HuH-7.5 (cell line): ENCODE results near the gene TROAP.
"Not testable (repeated sequence)": the region's sequence is repeated elsewhere in the genome, so short reads cannot be mapped to it uniquely, and the experiment has no call there.

ENCODE experiments used
- DNase-seq: peaks from one replicate; pipeline ENCODE4 v3.0.0; 2011; ENCODE audit warnings: low spot score

TROAP gene

DNA sequence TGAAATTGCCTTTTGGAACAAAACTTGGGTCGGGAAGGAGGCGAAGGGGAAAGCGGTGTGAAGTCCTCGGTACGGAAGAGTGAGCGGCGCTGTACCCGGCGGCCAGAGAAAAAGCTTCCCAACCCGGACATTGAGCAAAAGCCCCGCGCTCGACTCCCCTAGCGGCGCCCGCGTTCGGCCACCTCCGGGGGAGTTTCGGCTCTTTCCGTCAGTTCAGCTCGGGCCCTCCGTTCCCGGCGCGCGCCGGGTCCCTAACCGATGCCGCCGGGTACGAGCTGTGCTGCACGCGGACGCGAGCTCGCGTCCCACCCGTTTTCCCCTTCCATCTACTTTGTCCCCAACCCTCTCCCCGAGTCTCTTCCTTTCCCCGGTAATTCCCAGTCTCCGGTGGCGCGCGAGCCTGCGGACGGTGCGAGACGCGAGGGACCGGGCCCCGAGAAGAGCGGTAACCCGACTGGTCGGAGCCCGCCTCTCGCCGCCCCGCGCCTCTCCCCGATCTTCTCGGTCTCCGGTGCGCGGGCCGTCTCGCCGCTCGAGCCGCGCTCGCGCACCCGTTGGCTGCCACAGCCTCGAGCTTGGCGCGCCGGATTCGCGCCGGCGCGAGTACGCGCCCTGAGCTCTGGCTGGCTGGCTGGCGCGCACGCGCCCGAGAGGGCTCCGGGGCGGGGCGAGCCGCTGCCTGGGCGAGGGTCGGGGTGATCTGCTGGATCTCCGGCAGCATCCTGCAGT lies 43.8 kb downstream of the TROAP start:
- peak; percentile 93 for DNase-seq

DNA sequence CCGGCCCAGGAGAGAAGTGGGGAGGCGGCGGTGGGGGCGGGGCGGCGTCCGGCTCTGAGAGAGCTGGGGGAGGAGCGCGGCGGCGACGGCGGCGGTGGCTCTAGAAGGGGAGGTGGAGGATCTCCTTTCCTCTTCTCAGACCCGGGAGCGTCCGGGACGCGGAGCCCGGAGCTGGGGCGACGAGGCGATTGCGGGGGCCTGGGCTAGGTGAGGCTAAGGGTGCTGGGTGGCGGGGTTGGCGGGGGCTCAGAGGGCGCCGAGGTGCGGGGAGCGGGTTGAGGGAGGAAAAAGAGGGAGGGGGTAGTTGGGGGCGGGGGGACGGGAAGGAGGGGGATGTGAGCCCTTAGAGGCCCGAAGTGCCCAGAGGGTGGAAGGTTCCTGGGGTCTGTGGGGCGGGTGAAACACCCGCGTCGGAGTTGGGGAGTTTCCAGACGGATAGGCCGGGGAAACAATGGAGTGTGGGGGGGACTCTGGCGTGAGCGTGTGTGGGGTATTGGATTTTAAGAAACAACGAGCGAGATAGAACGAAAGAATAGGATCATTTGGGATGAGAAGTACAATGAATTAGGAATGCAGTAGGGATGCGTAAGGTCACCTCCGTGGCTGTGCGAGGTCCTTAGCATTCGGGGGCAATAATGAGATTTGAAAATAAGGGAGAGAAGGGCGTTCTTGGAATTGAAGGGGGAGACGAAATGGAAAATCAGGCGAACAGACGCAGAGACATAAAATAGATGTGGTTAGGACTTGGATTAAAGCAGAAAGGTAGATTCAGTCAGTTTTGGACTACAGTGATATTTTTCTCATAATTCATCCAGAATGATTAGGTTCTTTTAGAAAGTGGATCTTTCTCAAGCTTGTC lies 44.6 kb downstream of the TROAP start, which contains the start of gene SPATS2:
Gene SPATS2 (plus strand): TSS at position 82 of the 859 bp plus-strand sequence. CDS start 93,551 bp downstream, outside the sequence.
- peak; percentile 47 for DNase-seq

DNA sequence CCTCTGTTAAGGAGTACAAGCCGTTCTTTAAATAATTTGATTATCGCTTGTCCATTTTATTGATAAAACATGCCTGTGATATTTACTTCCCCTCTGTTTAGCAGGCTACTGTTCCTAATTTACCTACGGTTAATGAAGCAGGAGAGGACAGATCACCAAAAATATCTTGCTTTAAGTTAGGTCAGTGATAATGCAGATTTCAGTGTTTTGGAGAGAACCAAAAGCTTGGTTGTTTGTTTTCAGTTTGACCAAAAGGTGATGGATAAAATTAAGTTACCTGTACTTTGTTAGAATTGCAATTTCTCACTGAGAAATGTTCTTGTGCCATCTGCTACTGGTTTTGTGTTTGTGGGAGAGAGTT lies 45.2 kb downstream of the TROAP start:
- no peak for DNase-seq

DNA sequence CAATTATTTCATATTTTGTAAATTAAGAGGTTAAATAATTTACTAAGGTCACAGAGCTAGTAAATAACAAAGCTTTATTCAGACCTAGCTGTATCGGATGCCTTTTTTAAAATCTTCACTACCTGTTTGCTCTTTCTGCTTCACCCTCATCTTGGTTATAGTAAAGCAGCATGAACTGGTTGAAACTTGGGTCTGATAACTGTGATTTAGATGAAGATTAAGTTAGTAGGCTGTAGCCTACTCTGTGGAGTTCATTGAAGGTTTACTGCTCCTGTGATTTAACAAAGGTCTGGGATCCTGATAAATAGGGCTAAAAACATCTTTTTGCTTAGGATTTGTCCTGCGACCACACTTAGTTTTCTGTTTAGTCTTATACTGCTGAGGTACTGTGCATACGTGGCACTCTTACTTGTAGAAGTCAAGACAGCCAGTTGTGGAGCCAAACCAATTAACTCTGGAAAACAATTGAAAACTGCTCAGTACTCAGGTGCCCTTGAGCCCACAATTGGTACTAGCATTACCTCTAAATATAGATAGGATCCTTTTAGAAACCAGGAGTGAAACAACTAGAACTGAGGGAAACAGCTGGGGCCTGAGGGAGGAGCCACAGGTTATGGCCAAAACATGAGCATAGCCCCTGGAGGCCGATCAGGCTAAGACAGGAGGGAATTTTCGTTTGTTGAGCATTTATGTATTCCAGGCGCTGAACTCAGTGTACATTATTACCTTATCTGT lies 46.5 kb downstream of the TROAP start:
- DNase-seq: peak; percentile 54

DNA sequence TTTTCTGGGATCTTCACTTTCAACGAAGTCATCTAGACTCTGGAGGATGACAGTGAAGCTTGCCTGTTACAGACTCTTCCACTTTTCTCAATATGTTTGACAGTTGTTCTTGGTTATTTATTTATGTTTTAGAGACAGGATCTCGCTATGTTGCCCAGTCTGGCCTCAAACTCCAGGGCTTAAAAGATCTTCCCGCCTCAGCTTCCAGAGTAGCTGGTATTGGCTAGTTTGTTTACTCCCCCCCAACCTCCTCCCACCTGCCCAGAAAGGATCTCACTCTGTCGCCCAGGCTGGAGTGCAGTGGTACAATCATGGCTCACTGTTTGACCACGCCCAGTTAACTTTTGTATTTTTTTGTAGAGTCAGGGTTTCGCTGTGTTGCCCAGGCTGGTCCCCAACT lies 47.5 kb downstream of the TROAP start:
- no peak for DNase-seq

DNA sequence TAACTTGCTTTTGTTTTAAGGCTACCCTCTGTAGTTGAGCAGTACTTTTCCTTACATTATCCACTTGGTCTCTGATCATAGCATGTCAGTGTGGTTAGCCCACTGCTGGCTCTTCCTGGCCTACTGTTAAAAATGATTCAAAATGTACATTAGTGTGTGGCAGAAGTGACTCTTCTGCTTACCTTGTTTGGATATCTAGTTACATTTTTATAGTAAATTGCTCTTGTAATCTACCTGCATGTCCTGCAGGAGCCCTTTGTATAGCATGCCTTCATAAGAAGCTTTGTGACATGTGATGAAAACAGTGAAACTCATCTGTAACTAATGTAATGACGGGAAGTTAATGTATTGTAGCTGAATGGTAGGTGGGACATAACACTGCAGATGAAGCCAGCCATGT lies 52.4 kb downstream of the TROAP start:
- DNase-seq: no peak

DNA sequence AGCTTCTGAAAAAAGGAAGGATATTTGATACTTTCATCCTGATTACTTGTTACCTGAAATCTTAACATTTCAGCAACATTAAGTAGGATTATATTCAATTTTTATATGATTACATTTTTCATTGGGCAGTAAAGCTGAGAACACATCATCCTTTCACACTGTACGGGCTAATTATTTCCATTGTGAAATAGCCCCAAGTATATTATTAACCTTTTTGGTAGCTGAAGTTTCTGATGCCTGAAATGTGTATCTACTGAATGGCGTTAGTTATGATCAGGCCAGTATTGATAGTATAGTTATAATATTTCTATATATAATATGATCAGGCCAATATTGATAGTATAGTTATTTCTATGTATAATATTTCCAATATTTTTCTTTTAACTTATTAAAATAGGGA lies 54.3 kb downstream of the TROAP start:
- no peak for DNase-seq

- not testable (repeated sequence) for DNase-seq
Observed at GRCh38 chr12:49380184-49380583, 57.1 kb downstream of the TROAP start.
